Peyer's patch (tissue), 4 donors: ENCODE data around the gene SAMMSON.

Experiments used
- POLR2A ChIP-seq, 2 donors: fragments of 450-650 bp; IDR thresholded peaks; one replicate each; pipeline ENCODE4 v1.5.1; 2017; ENCODE audit warnings: antibody characterized with exemption in 2 of 2, mild to moderate bottlenecking in 2 of 2, moderate library complexity in 2 of 2
- TF ChIP-seq, protein P1 (sequence below), 6 experiments: fragments of 450-650 bp in 4 of 6; fragments of 200-600 bp in 2 of 6; sonication (generic) in 1 of 6; IDR thresholded peaks; one replicate each; pipeline ENCODE4 v1.5.1; 2017 to 2019; ENCODE audit warnings: antibody characterized with exemption in 6 of 6, mild to moderate bottlenecking in 3 of 6, moderate library complexity in 1 of 6

DNA sequence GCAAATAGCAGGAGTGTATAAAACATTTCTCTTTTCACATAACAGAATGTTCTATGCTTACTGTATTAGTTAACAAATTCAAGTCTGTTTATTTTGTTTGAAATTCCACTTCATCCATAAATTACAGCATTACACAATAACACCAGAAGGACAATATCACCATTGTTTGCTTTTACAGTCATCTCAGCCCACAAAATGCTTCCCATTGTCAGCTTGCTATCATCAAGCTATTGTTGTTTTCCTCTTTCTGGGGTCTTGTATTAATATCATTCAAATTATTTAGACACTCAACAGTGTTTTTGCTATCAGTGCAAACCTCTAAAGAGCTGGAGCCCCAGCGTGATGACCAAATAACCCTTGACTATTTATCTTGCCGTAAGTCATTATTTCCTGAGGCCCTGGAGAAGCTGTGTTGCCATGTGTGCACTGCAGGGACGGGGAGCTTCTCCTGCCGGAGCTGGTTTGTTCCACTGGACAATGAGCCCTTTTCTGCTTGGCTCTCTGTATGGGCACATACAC is 1.1 kb downstream of the SAMMSON start:
- no peak for TF ChIP-seq POLR2A (IDR thresholded peaks at IDR 0.05)
- TF ChIP-seq, protein P1, sequence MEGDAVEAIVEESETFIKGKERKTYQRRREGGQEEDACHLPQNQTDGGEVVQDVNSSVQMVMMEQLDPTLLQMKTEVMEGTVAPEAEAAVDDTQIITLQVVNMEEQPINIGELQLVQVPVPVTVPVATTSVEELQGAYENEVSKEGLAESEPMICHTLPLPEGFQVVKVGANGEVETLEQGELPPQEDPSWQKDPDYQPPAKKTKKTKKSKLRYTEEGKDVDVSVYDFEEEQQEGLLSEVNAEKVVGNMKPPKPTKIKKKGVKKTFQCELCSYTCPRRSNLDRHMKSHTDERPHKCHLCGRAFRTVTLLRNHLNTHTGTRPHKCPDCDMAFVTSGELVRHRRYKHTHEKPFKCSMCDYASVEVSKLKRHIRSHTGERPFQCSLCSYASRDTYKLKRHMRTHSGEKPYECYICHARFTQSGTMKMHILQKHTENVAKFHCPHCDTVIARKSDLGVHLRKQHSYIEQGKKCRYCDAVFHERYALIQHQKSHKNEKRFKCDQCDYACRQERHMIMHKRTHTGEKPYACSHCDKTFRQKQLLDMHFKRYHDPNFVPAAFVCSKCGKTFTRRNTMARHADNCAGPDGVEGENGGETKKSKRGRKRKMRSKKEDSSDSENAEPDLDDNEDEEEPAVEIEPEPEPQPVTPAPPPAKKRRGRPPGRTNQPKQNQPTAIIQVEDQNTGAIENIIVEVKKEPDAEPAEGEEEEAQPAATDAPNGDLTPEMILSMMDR (IDR thresholded peaks at IDR 0.05): no peak
